Measurements from ENCODE around the gene ARNT2. TPM values are rescaled to one million over a fixed set of nuclear protein-coding genes. Genes with fewer than 3 reads are reported as not detected.
A peak's percentile ranks its signal among the peaks of the same experiment; 100 is the strongest.

ARNT2 gene
- total RNA-seq, 2 donors from 2014 or later: not detected

DNA sequence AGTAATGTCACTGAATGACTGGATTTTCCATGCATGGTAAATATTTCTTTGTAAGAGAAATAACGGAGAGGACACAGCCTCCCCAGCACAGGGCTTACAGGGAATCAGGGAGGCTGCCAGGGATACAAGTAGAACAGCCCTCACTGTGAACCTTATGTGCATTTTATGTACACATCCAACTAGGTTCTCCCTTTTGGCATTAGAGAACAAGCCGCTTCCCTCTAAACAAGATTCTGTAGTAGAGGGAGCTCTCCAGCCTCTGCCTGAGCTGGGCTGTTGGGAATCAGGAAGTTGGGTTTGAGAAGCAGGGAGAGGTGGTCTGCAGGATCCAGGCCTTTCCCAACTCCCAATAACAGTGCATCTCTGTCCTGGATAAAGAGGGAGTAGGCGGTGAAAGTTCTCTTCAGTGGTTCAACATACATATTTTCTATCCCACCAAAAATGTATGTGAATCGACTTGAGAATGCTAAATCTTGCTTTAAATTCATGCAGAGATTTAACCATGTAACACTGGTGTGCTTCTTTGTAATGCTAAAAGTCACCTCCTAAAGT lies 83.7 kb downstream of the ARNT2 start:
- Mint-ChIP-seq H3K9me3 (no peaks in the 10 kb centered on the region), H3K36me3 (no peaks in the 10 kb centered on the region), H3K27ac (no peak overlapping the region)
- ATAC-seq (no peak), DNase-seq (ENCODE audit: low spot score in 2 of 2) (no peak)

- Mint-ChIP-seq H3K9me3 (no peaks in the 10 kb centered on the region), H3K36me3 (no peaks in the 10 kb centered on the region), H3K27ac (no peak overlapping the region)
- DNase-seq (ENCODE audit: low spot score in 2 of 2): no peak
- no peak for ATAC-seq
Measured at GRCh38 chr15:80489030-80489594, 84.9 kb downstream of the ARNT2 start.

- DNase-seq (ENCODE audit: low spot score in 2 of 2) (no peak), ATAC-seq (no peak)
- no peaks in the 10 kb centered on the region for H3K36me3 Mint-ChIP-seq
- no peak overlapping the region for H3K27ac Mint-ChIP-seq
- no peaks in the 10 kb centered on the region for H3K9me3 Mint-ChIP-seq
Measured at GRCh38 chr15:80490431-80490990, 86.3 kb downstream of the ARNT2 start.

GRCh38 chr15:80491163-80491847 lies 87.1 kb downstream of the ARNT2 start:
- no peak overlapping the region for H3K27ac Mint-ChIP-seq
- DNase-seq (ENCODE audit: low spot score in 2 of 2) (no peak), ATAC-seq (no peak)
- no peaks in the 10 kb centered on the region for H3K9me3 Mint-ChIP-seq
- H3K36me3 Mint-ChIP-seq: no peaks in the 10 kb centered on the region

- H3K27ac Mint-ChIP-seq: no peak overlapping the region
- no peak for DNase-seq (ENCODE audit: low spot score in 2 of 2)
- no peaks in the 10 kb centered on the region for H3K9me3 Mint-ChIP-seq
- no peak for ATAC-seq
- no peaks in the 10 kb centered on the region for H3K36me3 Mint-ChIP-seq
Measured at GRCh38 chr15:80492409-80492808, 88.2 kb downstream of the ARNT2 start.

GRCh38 chr15:80492874-80493273 lies 88.7 kb downstream of the ARNT2 start:
- no peaks in the 10 kb centered on the region for H3K36me3 Mint-ChIP-seq
- DNase-seq (ENCODE audit: low spot score in 2 of 2): no peak
- H3K9me3 Mint-ChIP-seq: no peaks in the 10 kb centered on the region
- ATAC-seq: no peak
- no peak overlapping the region for H3K27ac Mint-ChIP-seq

GRCh38 chr15:80494351-80494751 lies 90.2 kb downstream of the ARNT2 start:
- ATAC-seq: no peak
- no peaks in the 10 kb centered on the region for H3K9me3 Mint-ChIP-seq
- no peaks in the 10 kb centered on the region for H3K36me3 Mint-ChIP-seq
- DNase-seq (ENCODE audit: low spot score in 2 of 2): no peak
- H3K27ac Mint-ChIP-seq: no peak overlapping the region

- ATAC-seq (no peak), DNase-seq (ENCODE audit: low spot score in 2 of 2) (no peak)
- Mint-ChIP-seq H3K27ac (no peak overlapping the region), H3K36me3 (no peaks in the 10 kb centered on the region), H3K9me3 (no peaks in the 10 kb centered on the region)
Measured at GRCh38 chr15:80494756-80495155, 90.6 kb downstream of the ARNT2 start.

DNA sequence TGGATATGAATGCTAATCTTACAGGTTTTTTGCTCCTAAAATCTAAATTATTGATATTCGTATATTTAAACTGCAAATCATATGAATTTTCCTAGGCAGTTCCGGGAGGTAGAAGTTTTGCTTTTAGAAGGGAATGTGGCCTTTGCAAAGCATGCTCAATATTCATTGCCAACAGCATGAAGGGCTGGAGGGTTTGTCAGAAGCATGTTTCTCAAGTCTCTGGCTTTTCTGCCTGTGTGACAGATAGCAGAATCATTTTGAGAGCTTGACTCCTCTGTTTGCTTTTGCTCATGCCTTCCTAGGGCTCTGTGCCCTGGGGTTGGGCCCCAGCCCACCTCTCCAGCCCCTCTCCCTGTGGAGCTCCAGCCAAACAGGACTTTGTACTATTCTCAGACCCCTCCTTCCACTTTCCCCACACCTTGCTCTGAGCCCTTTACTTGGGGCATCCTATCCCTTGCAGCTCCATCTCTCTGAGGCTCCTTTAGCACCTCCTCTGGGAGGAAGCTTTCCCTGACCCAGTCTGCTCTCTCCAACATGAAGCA lies 91.3 kb downstream of the ARNT2 start:
- Mint-ChIP-seq H3K9me3 (no peaks in the 10 kb centered on the region), H3K36me3 (no peaks in the 10 kb centered on the region), H3K27ac (no peak overlapping the region)
- no peak for ATAC-seq
- DNase-seq (ENCODE audit: low spot score in 2 of 2): no peak

DNA sequence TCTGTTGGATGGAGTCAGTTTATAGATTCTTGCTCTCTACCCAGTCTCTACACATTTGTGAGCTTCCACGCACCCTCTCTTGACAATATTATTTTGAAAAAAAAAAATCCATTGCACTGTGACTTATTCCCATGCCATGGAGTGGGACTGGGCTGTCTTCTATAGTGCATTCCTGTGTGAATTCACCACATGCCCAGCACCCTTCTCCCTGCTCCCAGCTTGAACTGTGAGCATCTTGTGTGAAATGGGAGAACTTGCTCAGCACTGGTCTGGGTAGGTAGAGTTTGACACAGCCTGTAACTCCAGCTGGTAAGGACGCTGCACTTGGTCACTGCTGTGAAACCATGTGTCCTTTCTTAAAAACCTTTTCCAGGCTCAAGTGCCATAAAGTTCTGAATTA lies 91.9 kb downstream of the ARNT2 start:
- no peaks in the 10 kb centered on the region for H3K36me3 Mint-ChIP-seq
- ATAC-seq (no peak), DNase-seq (ENCODE audit: low spot score in 2 of 2) (no peak)
- no peaks in the 10 kb centered on the region for H3K9me3 Mint-ChIP-seq
- H3K27ac Mint-ChIP-seq: no peak overlapping the region

DNA sequence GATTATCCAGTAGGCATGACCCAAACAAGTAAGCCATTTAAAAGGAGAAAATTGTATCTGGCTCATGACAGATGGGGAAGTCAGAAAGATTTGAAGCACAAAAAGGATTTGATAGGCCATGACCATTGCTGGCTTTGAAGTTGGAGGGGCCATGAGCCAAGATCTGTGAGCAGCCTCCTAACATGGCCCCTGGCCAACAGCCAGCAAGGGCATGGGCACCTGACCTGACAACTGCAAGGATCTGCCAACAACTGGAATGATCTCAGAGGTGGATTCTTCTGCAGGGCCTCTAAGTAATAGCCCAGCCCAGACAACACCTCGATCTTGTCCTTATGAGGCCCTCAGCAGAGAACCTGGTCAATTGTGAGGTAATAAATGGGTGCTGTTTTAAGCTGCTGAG lies 93.0 kb downstream of the ARNT2 start:
- H3K9me3 Mint-ChIP-seq: no peaks in the 10 kb centered on the region
- H3K27ac Mint-ChIP-seq: no peak overlapping the region
- DNase-seq (ENCODE audit: low spot score in 2 of 2) (no peak), ATAC-seq (no peak)
- no peaks in the 10 kb centered on the region for H3K36me3 Mint-ChIP-seq

GRCh38 chr15:80498652-80499051 lies 94.5 kb downstream of the ARNT2 start:
- no peaks in the 10 kb centered on the region for H3K36me3 Mint-ChIP-seq
- ATAC-seq (no peak), DNase-seq (ENCODE audit: low spot score in 2 of 2) (no peak)
- H3K9me3 Mint-ChIP-seq: no peaks in the 10 kb centered on the region
- peak overlapping the region in 1 of 2 donors; percentile 40 for H3K27ac Mint-ChIP-seq

DNA sequence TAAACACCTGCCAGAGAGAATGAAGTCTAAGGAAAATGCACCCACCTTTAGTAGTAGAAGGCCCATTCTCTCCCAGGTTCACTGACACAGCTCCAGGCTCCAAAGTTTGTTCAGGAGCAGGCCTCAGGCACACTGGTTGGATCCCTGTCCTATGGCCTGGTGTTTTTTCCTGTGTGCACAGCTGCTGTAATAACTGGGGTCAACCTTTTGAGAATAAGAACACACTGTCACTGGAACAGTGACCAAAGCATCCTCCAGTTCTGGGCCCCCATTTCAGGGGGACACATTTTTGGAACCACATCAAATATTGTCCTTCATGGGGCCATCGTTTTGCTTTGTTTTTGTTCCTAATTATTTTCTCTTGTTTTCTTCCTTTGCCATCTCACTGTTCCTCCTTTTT lies 95.8 kb downstream of the ARNT2 start:
- H3K27ac Mint-ChIP-seq: no peak overlapping the region
- ATAC-seq (no peak), DNase-seq (ENCODE audit: low spot score in 2 of 2) (no peak)
- no peaks in the 10 kb centered on the region for H3K36me3 Mint-ChIP-seq
- no peaks in the 10 kb centered on the region for H3K9me3 Mint-ChIP-seq

GRCh38 chr15:80501476-80501875 lies 97.3 kb downstream of the ARNT2 start:
- DNase-seq (ENCODE audit: low spot score in 2 of 2) (no peak), ATAC-seq (no peak)
- H3K9me3 Mint-ChIP-seq: no peaks in the 10 kb centered on the region
- H3K36me3 Mint-ChIP-seq: no peaks in the 10 kb centered on the region
- H3K27ac Mint-ChIP-seq: no peak overlapping the region

DNA sequence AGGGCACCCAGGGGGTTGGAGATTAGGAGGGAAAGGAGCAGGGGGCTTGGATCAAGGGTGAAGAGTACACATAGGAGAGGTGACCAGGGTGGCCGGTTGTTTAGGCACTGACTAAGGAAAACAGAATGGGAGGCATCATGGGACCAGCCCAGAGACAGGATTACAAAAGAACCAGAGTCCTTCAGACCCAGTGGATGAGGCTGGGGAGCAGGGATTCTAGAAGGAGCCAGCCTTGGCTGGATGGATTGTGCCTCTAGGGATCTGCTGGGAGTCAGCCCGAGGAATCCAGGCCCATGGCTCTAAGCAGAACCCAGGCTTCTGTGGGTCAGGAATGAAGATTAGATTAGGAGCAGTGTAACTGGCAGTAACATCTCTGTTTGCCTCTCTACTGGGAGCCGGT lies 98.6 kb downstream of the ARNT2 start:
- DNase-seq (ENCODE audit: low spot score in 2 of 2): no peak
- Mint-ChIP-seq H3K36me3 (no peaks in the 10 kb centered on the region), H3K9me3 (no peaks in the 10 kb centered on the region), H3K27ac (no peak overlapping the region)
- no peak for ATAC-seq

- Mint-ChIP-seq H3K9me3 (no peaks in the 10 kb centered on the region), H3K27ac (no peak overlapping the region), H3K36me3 (no peaks in the 10 kb centered on the region)
- ATAC-seq: no peak
- no peak for DNase-seq (ENCODE audit: low spot score in 2 of 2)
Measured at GRCh38 chr15:80503319-80503952, 99.3 kb downstream of the ARNT2 start.

DNA sequence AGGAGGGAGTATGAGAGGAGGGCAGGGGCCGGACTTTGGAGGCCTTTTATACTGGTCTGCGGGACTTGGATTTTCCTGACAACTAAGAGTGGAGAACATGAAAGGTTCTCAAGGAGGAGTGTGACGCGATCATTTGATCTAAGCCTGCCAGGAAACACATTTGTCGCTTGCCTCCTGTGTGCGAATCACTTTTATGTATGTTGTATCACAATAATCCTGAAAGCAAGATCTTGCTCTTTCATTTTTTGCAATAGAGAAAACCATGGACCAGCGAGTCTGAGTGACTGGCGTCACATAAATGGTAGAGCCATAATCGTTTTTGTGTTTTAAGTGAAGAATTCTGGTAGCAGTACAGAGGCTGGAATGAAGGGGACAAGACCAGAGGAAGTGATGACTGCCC lies 100.7 kb downstream of the ARNT2 start:
- no peak overlapping the region for H3K27ac Mint-ChIP-seq
- peaks cover 0 to 3% of the 10 kb centered on the region in 2 donors for H3K9me3 Mint-ChIP-seq
- DNase-seq (ENCODE audit: low spot score in 2 of 2): no peak
- no peak for ATAC-seq
- no peaks in the 10 kb centered on the region for H3K36me3 Mint-ChIP-seq
